ENCODE results near the gene ARHGAP23.

The ARHGAP23 gene

GRCh38 chr17:38428112-38428642 lies at the start of gene ARHGAP23:
ARHGAP23 (plus strand) TSS chr17:38428464; CDS start chr17:38428486, 22 bp downstream.
- no peak for FAIRE-seq

- FAIRE-seq = no peak
These were observed 48.8 kb upstream of the ARHGAP23 start for GRCh38 chr17:38379448-38379847.

DNA sequence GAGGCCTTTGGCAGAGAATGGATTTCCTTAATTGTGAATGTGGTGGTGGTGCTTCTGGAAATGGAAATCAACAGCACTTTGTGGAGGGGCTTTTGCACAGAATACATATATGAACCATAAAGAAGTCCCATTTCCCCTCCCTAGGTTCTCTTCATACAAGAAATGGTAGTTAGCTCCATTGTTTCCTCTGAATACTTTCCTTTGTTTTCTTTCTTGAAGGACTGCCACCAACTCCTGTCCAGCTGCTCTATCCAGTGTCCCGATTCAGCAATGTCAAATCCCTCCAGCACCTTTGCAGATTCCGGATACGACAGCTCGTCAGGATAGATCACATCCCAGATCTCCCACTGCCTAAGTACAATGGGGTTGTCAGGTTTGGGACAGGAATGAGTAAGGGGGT lies 33.2 kb upstream of the ARHGAP23 start:
- no peak for FAIRE-seq

GRCh38 chr17:38397227-38397626 lies 31.0 kb upstream of the ARHGAP23 start:
- FAIRE-seq = no peak

- FAIRE-seq = no peak
These were observed 28.0 kb upstream of the ARHGAP23 start for GRCh38 chr17:38400286-38400685.

- FAIRE-seq = no peak
These were observed 26.8 kb upstream of the ARHGAP23 start for GRCh38 chr17:38401459-38401858.

GRCh38 chr17:38402897-38403296 lies 25.4 kb upstream of the ARHGAP23 start:
- FAIRE-seq = no peak

- no peak for FAIRE-seq
These were observed 24.8 kb upstream of the ARHGAP23 start for GRCh38 chr17:38403491-38403890.

- FAIRE-seq = no peak
These were observed 23.9 kb upstream of the ARHGAP23 start for GRCh38 chr17:38404174-38404943.

GRCh38 chr17:38405654-38406053 lies 22.6 kb upstream of the ARHGAP23 start:
- no peak for FAIRE-seq

GRCh38 chr17:38410201-38410600 lies 18.1 kb upstream of the ARHGAP23 start:
- no peak for FAIRE-seq

- FAIRE-seq = no peak
These were observed 12.7 kb upstream of the ARHGAP23 start for GRCh38 chr17:38415250-38416194.

DNA sequence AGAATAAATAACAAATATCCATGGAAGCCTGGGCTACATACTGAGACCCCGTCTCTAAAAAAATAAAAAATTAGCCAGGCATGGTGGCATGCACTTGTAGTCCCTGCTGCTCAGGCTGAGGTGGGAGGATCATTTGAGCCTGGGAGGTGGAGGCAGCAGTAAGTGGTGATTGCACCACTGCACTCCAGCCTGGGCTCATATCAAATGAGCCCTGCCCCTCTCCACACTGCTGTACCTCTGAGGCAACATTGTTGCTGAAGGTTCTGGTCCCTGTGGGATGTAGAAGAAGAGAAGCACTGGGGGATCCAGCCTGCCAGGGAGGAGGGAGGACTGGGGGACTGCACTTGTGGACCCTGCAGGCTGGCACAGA lies 11.4 kb upstream of the ARHGAP23 start:
- FAIRE-seq = no peak

DNA sequence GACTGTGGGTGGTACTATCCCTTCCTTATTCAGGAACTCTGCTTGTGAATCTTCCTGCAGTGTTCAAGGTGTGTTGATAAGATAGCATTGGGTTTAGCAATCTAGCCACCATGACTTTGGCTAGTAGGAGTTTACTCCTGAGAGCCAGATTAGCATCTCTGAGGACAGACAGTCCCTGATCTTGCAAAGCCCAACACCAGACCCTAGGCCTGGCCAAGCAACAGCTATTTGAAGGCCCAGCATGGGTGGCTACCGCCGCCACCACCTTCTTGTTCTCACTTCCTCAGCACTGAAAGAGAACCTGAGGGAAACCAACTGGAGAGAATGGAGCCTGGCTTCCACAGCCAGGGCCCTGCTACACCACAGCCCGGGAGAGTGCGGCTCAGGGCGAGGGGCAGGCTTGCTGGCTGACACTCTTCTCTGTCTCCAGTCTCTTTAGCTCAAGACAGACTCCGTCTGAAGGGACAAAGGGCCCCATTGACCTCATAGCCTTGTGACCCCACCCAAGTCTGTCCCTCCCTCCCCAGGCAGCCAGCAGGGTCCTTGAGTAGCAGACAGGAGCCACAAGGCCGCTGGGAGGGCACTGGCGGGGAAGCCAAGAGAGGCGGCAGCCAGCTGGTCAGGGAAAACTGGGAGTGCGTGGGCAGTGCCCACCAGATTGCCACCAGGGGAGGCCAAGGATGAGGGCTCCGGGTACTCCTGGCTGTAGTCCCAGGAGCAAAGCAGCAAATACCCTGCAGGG lies 10.9 kb upstream of the ARHGAP23 start:
- no peak for FAIRE-seq

DNA sequence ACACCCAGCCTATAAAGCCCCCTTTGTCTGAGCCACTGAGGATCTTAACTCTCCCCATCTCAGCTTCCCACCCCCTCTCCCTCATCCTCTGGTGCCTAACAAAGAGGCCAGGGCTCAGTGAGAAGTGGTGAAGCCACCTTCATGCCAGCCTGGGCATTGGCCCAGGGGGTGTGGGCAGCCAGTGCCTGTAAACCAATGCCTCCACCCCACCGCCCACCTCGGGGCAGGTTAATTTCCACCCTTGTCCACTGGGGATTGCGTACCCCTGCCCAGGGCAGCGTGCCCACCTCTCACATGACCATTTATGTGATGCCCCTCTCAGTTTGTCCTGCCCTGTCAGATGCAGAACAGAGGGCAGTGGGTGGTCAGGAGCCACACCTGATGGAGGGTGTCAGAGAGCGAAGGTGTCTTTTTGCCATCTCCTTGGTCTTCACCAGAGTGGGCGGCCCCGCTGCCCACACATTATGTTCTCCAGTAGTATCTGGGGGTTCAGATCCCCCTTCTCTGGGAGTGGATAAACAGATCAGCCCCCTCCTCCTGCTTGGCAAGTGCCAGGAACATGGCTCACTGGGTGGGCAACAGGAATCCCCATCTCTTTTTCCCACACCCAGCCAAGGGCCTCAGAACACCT lies 10.1 kb upstream of the ARHGAP23 start:
- FAIRE-seq = no peak

DNA sequence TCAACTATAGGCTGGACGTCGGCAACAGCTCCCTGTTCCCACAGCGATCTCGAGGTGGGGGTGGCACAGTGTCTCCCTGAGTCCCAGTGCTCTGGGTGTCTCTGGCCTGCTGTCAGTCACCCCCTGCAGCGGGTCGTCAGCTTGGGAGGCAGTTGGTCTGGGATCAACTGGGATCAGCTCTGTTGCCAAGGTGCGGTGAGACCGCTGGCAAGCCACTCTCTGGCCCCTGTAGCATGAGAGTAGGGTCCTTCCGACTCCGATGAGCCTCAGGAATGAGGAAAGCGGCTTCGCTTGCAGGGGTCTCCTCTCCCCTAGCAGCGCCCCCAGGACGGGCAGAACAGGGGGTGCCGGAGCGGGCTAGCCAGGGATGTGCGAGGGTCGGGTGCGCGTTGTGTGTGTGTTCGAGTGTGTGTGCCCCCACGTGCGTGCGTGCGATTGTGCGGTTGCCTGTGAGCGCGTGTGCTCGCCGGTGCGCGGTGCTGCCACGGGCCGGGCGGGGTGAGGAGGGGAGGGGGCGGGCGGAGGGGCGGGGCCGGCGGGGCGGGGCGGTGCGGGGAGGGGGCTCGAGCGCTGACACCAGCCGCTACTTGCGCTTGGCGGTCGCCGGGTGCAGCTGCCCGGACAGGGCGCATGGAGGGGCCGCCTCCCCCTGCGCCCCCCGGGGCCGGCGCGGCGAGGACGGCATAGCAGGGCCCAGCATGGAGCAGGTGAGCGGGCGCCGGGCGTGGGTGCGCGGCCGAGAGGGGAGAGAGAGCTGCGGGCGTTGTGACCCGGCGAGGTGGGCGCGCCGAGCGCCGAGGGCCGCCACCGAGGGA lies 9.4 kb upstream of the ARHGAP23 start:
- FAIRE-seq = no peak

DNA sequence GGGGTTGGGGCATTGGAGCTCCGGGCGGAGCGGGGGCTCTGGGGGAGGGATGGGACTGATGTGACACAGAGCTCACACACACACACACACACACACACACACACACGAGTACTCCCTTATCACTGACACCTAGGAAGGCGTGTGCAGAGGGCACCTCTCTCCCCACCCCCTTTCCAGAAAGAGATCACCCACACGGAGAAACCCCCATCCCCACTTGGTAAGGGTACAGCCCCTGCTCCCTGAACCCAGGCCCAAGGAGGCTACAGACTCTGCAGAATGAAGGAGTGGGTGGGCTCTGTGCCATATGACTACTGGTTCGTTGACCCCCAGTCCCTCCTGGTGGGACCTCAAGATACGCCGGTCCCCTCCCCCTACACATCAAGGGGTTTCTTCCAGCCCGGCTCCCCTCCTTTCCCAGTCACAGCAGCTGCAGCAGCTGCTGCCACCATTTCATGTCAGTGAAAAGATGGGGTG lies 8.7 kb upstream of the ARHGAP23 start:
- no peak for FAIRE-seq

DNA sequence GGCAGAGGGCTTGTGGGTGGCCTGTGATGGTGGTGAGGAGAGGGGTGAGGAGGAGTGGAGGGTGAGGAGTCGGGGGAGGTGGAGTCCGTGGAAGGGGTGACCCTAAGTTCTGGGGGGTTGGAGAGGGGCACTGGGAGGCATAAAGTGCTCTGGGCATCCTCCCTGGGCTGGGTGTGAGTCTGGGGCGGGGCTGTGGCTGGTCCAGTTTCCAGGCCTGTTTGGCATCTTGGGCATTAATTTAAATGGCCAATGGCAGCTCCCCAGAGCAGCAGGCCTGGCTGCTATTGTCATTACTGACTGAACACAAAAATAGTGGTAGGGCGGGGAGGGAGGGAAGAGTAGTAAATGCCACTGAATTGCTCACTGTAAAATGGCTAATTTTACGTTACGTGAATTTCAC lies 7.7 kb upstream of the ARHGAP23 start:
- no peak for FAIRE-seq

DNA sequence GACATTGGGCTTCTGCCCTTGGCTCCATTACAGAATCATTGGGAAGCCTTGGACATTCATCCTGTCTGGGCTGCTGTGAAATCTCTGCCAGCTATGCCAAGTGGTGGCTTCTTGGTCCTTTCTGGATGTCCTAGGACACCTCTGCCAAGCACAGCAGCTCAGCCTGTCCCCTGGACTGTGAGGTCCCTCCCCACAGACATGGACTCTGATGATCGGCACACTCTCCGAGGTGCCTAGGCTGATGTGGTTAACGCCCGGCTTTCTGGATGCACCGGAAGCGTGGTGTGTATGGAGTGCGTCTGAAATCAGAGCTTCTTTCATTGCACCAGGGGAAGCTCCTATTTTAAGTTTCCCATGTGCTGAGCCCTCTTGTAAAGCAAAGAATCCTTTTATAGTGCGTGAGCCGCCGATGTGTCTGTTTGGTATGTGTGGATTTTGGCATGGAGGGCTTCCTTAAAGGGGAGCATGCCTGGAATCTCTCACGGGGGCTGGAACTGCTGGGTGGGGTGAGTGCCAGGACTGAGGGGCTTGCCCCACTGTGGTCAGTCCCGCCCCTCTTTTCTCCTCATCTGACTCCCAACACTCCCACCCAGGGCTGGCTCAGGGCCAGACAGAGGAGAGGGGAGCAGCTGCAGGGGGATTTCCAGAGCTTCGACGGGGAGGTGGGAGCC lies 7.0 kb upstream of the ARHGAP23 start:
- FAIRE-seq = no peak

GRCh38 chr17:38421871-38422827 lies 6.1 kb upstream of the ARHGAP23 start:
- FAIRE-seq = no peak

All from islet of Langerhans (tissue), 1 donor.